GM19468 (cell line): ENCODE results near the gene CORO6.

Experiments used
- ATAC-seq: cut with Tn5 transposase; IDR thresholded peaks from one replicate; pipeline ENCODE4 v1.9.1; 2021; ENCODE audit warnings: mild to moderate bottlenecking, moderate library complexity, moderate number of reproducible peaks; ENCODE audit not compliant: unreplicated experiment; ENCODE audit errors: extremely low read depth

The CORO6 gene

GRCh38 chr17:29592850-29593551 lies 29.7 kb downstream of the CORO6 start, which contains the start of gene ANKRD13B:
ANKRD13B (plus strand) TSS chr17:29593132; CDS start chr17:29593622, 490 bp downstream.
- ATAC-seq, result no peak

DNA sequence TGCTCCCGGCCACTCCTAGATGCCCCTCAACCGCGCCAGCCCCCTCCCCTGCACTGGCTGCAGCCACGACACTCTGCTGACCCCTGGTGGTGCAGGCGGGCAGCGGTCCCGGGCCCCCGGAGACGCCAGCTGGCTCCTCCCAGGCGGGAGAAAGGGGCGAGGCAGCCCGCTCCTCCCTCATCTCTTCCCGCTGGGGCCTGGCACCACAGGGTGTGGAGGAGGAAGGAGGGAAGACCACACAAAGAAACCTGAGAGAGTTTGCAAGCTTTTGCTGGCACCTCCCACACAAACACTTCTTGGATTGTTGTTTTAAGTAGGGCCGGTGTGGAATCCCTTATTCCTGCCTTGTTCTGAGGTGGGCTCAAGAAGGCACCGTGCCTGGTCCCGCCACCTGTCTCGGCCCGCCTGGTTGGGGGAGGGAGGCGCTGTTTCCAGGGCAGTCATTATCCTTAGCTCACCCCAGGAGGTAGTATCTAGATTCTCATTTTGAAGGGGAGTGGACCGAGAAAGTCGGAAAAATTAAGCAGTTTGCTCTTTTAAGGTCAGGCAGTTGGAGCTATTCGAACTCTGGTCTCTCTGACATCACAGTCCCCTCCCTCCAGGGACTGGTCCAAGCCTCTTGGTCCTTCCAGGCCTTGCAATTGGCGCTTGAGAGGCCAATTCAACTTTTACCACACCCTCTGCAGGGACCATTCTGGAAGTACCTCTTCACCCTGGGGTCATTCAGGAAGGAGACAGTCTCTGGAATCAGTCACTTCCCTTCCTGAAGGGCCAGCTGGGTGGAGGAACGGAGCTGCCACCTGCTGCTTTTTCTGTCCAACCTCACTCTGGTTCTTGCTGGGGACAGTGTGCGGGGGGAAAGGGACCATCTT lies 30.7 kb downstream of the CORO6 start:
- ATAC-seq, result no peak

DNA sequence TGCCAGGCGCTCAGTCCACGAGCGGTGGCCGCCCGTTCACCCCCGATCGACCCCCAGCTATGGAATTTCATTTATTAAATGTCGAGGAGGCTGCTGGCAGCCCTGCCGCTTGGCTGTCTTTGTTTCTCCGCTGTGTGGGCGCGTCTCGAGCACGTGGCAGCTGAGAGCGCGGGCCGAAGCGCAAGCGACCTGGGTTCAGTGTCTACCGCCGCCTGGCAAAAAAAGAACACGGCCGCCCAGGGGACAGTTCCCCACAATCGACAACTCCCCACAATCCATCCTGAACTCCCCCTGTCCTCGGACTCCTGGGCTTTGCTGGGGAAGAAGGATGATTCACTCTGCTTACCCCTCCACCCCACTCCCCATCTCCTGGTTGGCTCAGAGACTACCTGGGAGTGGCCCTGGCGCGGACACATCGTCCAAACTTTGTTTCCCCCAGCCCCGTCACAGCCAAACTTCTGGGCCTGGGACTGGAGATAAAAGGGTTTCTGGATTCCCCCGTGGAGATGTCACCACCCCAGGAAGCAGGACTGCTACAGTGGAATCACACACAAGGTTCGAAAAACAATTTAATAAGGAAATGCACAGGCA lies 31.5 kb downstream of the CORO6 start:
- no peak for ATAC-seq

DNA sequence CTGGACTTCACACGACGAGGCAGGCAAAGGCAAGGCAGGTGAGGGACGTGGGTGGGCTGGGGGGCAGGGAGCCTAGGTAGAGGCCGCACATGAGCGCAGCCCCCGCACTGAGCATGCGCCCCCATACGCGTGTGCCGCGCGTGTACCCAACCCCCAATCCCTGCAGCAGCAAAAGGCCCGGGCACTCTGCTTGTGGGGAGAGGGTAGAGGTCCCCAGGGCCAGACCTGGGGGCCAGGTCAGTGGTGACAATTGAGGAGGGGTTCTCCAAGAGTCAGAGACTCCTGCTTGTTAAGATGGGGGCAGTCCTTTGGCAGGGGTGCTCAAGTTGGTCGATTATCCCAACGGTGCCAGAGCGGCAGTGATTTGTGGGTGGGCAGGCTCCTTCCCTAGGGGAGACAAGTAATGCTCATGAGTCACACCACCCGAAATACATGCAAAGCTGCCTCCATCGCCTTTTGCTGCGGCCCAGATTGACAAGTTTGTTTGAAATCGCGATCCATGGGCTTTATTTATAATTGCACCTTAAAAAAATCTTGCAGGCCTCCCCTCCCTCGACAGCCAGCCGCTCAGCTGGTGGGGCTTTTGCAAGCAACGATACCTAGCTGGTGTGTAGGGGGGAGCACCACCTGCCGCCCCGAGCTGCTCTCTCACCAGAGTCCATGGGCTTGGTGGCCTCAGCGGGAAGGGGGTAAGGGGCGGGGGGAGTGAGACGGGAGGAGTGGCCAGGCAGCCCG lies 32.1 kb downstream of the CORO6 start:
- no peak for ATAC-seq

GRCh38 chr17:29589524-29590410 lies 32.9 kb downstream of the CORO6 start, which contains the start of gene GIT1:
GIT1 (minus strand) TSS chr17:29589648; CDS start chr17:29589378, 270 bp downstream.
- peak; percentile 70 for ATAC-seq

- peak; percentile 2 for ATAC-seq
Observed at GRCh38 chr17:29588562-29589411, 33.9 kb downstream of the CORO6 start.

GRCh38 chr17:29588017-29588561 lies 34.6 kb downstream of the CORO6 start:
- no peak for ATAC-seq

DNA sequence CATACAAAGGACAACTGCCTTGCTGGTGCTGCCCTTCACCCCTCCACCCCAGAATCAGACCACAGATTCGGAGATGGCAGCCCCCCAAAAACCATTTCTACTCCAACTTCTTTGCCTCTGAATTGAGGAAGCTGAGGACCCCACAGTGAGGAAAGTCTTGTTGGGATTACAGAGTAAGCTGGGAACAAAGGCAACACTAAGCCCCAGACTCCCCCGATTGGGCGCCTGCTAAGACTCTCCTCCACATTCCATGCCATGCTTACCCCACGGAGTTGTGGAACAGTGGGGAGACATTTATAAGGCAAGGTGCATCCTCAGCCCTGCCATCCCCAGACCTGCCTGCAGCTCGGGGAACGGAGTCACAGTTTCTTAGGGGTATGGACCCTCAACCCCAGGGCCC lies 35.1 kb downstream of the CORO6 start:
- no peak for ATAC-seq

DNA sequence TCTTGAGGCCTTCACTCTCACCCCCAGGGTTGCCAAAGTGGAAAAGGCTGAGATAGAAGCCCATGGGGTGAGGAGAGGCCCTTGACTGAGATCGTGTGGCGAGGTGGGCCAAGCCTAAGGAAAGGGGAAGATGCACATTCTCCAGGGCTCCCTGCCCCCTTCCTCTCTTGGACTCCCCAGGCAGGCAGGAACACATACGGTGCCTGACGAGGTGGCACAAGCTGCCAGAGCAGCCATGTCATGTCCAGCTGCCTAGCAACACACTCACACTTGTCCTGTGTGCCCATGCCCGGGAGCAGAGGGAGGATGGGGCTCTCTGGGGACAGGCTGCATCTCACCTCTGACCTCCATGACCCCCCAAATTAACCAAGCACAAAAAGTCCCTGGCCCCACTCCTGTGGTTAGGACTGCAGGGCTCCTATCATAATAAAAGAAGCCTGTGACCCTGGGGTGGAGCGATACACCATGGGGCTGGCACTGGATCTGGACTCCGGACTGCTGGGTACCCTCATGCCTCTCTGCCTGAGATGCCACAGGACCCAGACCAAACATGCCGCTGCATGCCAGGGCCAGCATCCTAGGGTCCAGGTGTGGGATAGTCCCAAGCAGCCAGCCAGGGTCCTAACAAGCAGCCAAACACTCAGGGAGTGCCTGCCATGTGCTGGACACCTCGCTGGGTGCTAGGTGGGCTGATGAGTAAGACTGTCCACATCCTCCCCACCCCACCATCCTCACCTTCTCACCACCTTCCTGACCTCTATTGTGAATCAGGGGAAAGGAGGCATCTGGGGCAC lies 35.8 kb downstream of the CORO6 start:
- no peak for ATAC-seq

- no peak for ATAC-seq
Observed at GRCh38 chr17:29585080-29585751, 37.5 kb downstream of the CORO6 start.

GRCh38 chr17:29584452-29585079 lies 38.1 kb downstream of the CORO6 start:
- no peak for ATAC-seq

DNA sequence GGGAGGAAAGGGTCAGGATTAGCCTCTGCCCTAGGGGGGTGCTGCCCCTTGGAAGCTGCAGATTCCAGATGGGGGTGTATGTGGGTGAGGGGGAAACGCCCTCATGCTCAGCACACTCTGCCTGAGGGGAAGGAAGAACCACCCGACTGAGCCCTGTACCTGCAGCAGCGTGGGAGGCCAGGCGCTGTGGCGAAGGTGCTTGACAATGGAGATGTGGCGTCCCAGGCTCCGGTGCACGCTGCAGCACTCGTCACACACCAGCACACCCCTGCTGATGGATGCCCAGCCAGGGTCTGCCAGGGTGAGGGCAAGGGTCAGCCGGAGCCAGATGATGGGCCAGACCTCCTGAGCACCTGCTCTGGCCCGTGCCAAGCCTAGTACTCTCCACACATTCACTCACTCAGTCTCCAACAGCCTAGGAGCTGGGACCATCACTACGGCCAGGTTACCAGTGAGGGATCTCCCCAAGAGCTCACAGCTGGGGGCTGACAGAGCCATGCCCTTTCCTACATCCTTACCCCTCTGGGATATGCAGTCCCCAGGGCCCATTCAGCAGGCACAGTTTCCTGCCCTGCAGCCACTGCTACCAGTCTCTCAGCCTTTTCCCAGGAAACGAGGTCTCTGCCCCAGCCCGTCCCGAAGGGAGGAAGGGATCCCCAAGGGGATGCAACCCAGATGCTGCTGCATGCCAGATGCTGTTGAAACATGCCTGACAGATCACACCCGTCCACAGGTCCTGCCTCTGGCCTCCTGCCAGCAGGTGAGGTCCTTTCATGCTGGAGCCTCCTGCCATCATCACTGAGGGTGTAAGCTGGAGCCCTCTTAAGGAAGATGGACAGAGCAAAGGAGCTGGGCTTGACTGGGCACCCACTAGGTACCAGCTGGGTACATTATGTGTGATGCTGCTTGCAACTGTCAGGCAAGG lies 39.1 kb downstream of the CORO6 start:
- ATAC-seq, result no peak

- no peak for ATAC-seq
Observed at GRCh38 chr17:29582772-29583171, 39.9 kb downstream of the CORO6 start.

- ATAC-seq, result no peak
Observed at GRCh38 chr17:29582254-29582765, 40.4 kb downstream of the CORO6 start.
